COR-L47 (cell line): ENCODE data around the gene BSDC1.

ENCODE experiments used
- DNase-seq: peaks from one replicate; lab custom pipeline; 2025; lab: John Stamatoyannopoulos, UW

Gene BSDC1

GRCh38 chr1:32336963-32337675 is 57.1 kb downstream of the BSDC1 start:
- no peak for DNase-seq

DNA sequence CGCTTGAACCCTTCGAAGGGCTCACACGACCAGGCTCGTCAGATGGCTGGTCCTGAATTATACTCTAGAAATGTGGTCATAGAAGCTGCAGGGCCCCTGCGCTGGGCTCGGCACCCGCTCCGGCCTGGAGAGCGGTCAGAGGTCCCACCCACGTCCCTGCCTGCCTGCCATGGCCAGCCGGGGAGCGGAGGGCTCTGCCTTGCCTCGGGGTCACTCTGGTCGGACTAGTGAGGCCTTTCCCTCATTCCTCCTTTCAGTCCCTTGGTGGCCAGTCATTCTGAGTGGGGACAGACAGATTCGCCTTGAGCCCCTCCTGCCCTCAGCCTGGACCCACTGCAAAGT is 57.7 kb downstream of the BSDC1 start:
- no peak for DNase-seq

GRCh38 chr1:32335790-32336590 is 58.3 kb downstream of the BSDC1 start, which contains the start of gene MARCKSL1:
TSS of gene MARCKSL1 (minus strand) at chr1:32336233. CDS start at chr1:32336033, 200 bp downstream.
- DNase-seq = peak; percentile 73

DNA sequence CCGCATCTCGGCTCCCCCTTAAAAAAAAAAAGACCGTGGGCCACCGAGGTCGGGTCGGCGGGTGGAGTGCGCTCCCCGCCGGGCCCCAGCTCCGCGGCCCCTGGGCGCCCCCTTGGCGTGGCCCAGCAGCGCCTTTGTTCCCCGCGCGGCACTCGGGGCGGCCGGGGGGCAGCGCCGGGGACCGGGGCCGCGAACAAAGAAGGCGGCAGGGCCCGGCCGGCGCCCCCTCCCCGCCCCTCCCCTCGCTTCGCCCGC is 58.8 kb downstream of the BSDC1 start:
- DNase-seq = no peak

GRCh38 chr1:32334864-32335534 is 59.2 kb downstream of the BSDC1 start:
- DNase-seq = peak; percentile 55

DNA sequence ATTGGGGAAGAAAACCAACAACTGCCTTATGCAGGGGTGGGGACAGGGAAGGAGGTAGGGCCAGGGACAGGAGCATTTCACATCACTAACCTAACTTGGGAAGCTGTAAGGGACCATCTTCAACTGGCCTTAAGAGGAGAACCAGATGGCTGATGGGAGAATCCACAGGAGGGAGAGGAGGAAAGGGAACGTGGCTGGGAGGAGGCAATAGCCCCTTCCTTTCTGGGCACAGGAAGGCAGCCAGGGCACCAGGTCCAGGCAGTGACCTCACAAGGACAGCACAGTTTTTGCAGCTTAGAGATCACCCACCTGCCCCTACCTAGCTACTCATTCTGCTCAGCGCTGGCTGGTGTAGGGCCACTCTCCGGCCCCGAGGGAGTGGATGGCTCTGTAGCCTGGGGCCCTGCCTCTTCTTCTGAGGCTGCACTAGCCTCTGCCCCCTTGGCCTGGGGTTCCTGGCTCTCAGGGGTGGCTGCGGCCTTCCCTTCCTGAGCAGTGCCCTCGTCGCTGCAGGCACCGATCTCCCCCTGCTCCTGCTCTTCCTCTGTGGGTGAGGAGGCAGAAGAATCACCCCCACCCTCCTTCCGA is 59.9 kb downstream of the BSDC1 start:
- DNase-seq = no peak

DNA sequence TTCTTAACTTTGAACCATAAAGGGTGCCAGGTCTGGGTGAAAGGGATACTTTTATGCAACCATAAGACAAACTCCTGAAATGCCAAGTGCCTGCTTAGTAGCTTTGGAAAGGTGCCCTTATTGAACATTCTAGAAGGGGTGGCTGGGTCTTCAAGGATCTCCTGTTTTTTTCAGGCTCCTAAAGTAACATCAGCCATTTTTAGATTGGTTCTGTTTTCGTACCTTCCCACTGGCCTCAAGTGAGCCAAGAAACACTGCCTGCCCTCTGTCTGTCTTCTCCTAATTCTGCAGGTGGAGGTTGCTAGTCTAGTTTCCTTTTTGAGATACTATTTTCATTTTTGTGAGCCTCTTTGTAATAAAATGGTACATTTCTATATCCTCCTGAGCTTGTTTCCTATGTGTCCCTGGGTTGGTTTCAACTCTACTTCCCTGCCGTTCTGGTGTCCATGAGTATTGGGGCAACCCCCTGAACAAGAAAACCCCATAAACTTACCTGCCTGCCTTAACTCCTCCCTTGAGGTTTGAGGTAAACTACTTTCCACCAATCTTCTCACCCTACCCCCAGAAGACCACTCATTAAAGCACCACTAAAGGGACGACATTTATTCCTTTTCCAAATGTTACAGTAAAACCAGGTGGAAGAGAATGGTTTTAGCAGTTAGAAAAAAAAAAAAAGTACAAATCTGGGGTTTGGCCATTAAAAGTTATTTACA is 60.8 kb downstream of the BSDC1 start:
- DNase-seq = no peak

GRCh38 chr1:32332290-32333079 is 61.8 kb downstream of the BSDC1 start:
- DNase-seq = no peak

- DNase-seq = no peak
Observed at GRCh38 chr1:32331549-32331948, 62.7 kb downstream of the BSDC1 start.

- DNase-seq = no peak
Observed at GRCh38 chr1:32330558-32331151, 63.6 kb downstream of the BSDC1 start.

DNA sequence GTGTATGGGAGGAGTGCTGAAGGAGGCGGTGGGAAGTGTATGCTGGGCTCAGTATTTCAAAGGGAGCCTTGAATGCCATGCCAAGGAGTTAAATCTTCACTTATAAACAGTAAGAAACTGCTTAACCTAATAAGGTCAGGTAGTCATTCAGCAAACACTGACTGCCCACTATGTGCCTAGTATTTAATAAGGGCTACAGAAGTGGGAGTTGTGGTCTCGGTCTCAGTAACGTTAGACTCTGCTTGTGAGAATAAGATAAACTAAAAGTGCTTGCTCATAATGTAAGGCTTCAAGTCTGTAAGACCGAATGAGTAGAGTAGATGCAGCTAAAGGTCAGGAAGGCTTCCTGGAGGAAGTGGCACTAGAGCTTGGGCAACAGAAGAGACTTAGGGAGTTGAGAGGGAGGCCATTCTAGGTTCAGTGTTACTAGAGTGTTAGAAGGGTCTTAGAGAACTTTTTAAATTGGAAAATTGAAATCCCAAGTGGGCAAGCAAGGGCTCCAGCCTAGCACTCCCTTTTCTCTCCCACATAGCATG is 64.2 kb downstream of the BSDC1 start:
- DNase-seq = no peak

DNA sequence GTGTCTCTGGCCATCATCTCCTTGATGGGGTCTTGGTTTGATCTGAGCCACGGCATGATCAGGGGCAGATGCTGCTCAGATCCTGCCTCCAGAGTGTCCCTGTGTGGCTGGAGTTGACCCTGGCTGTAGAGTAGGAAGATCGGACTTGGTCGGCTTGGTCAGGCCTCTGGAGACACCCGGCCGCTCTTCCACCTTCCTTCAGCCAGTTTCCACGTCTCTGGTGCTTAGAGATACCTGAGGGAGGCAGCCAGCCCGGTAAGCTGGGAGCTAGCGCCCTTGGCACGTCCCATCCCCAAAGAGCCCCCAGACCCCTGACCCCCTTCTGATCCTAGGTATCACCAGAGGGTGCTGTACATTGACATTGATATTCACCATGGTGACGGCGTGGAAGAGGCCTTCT is 67.0 kb downstream of the BSDC1 start:
- DNase-seq = no peak

GRCh38 chr1:32321712-32322291 is 72.4 kb downstream of the BSDC1 start:
- DNase-seq = no peak

GRCh38 chr1:32318127-32318869 is 75.9 kb downstream of the BSDC1 start:
- no peak for DNase-seq

GRCh38 chr1:32316903-32317277 is 77.4 kb downstream of the BSDC1 start:
- DNase-seq = no peak
